K562 (cell line): ENCODE data around the gene CLPSL2. TPM values are rescaled to one million over a fixed set of nuclear protein-coding genes. Genes with fewer than 3 reads are reported as not detected.
A peak's percentile ranks its signal among the peaks of the same experiment; 100 is the strongest.

Experiments
- CBX5 ChIP-seq: IDR thresholded peaks from 2 replicates; pipeline ENCODE4 v1.6.1; 2014; ENCODE audit warnings: low read depth, borderline replicate concordance
- DIDO1 ChIP-seq: fragments of 450-650 bp; IDR thresholded peaks from 2 replicates; pipeline ENCODE4 v1.6.1; 2016; ENCODE audit warnings: low read depth, missing biosample characterization, missing genetic modification characterization
- ESRRB ChIP-seq: fragments of 250-450 bp; sonication (Bioruptor Pico); IDR thresholded peaks from 2 replicates; pipeline ENCODE4 v1.5.0; 2020; ENCODE audit warnings: mild to moderate bottlenecking, moderate library complexity, borderline replicate concordance
- HDAC2 ChIP-seq: fragments of 450-650 bp; IDR thresholded peaks from 2 replicates; pipeline ENCODE4 v1.6.1; 2016; ENCODE audit warnings: mild to moderate bottlenecking
- KAT2B ChIP-seq: IDR thresholded peaks from one replicate; pipeline ENCODE4 v1.6.1; 2012; ENCODE audit warnings: low read depth, mild to moderate bottlenecking, control low read depth, inconsistent platforms, low read length, moderate library complexity
- KLF13 ChIP-seq: fragments of 450-650 bp; IDR thresholded peaks from 2 replicates; pipeline ENCODE4 v1.6.1; 2016; ENCODE audit warnings: missing genetic modification characterization, low read depth, mild to moderate bottlenecking, missing compliant biosample characterization, moderate library complexity, borderline replicate concordance
- LARP7 ChIP-seq: fragments of 450-650 bp; IDR thresholded peaks from 2 replicates; pipeline ENCODE4 v1.6.1; 2016
- MIER1 ChIP-seq: fragments of 450-650 bp; IDR thresholded peaks from 2 replicates; pipeline ENCODE4 v1.6.1; 2016; ENCODE audit warnings: antibody characterized with exemption, mild to moderate bottlenecking, low read depth
- NCOA1 ChIP-seq: fragments of 450-650 bp; IDR thresholded peaks from 2 replicates; pipeline ENCODE4 v1.6.1; 2016; ENCODE audit warnings: low read depth
- NONO ChIP-seq, 2 experiments: fragments of 200-400 bp in 1 of 2; fragments of 450-650 bp in 1 of 2; formaldehyde crosslinking in 1 of 2; IDR thresholded peaks; 2 replicates each; pipeline ENCODE4 v1.6.1; 2017; ENCODE audit warnings: low read depth in 2 of 2, mild to moderate bottlenecking in 2 of 2, moderate library complexity in 2 of 2, low read length in 1 of 2
- RBM39 ChIP-seq: fragments of 200-400 bp; formaldehyde crosslinking; optimal IDR thresholded peaks from 2 replicates; pipeline ENCODE3; 2018; ENCODE audit warnings: low read depth, low read length
- TAF1 ChIP-seq: IDR thresholded peaks from 2 replicates; pipeline ENCODE4 v1.6.1; 2011; ENCODE audit warnings: mild to moderate bottlenecking, low read length, moderate library complexity; ENCODE audit not compliant: insufficient read depth, control insufficient read depth, severe bottlenecking; ENCODE audit errors: extremely low read depth
- TGIF2 ChIP-seq: sonication (generic); formaldehyde crosslinking; IDR thresholded peaks from 2 replicates; pipeline ENCODE4 v1.8.1; 2022; ENCODE audit warnings: mild to moderate bottlenecking, missing genetic modification reagents, moderate library complexity
- THRB ChIP-seq: fragments of 450-650 bp; formaldehyde crosslinking; conservative IDR thresholded peaks from 2 replicates; pipeline ENCODE4 v1.4.0; 2022; ENCODE audit warnings: mild to moderate bottlenecking, missing genetic modification characterization
- ZC3H4 ChIP-seq: sonication (generic); formaldehyde crosslinking; IDR thresholded peaks from 2 replicates; pipeline ENCODE4 v1.9.0; 2021; ENCODE audit warnings: missing genetic modification reagents, borderline replicate concordance
- ZNF224 ChIP-seq: sonication (generic); formaldehyde crosslinking; IDR thresholded peaks from 2 replicates; pipeline ENCODE4 v1.8.0; 2022; ENCODE audit warnings: mild to moderate bottlenecking, missing genetic modification reagents
- ZNF592 ChIP-seq: fragments of 450-650 bp; IDR thresholded peaks from 2 replicates; pipeline ENCODE4 v1.6.1; 2017; ENCODE audit warnings: antibody characterized with exemption, mild to moderate bottlenecking
- ZNF785 ChIP-seq: fragments of 250-450 bp; sonication (Bioruptor Pico); IDR thresholded peaks from 2 replicates; pipeline ENCODE4 v1.4.0; 2020; ENCODE audit warnings: mild to moderate bottlenecking
- polyA plus RNA-seq, 8 experiments: library from polyadenylated mRNA; depleted of rRNA in 4 of 8; stranded (reverse) in 5 of 8; unstranded in 3 of 8; fragments of >200 nt; fragmentation: Nextera tagmentation in 2 of 8; fragmentation: Illumina TruSeq in 1 of 8; extraction: Ambion mirVana in 2 of 8; extraction: Trizol in 1 of 8; gene quantifications; 2 replicates each; pipeline versions ENCODE4 v1.2.1 to v1.2.3, GENCODE V29; 2011 to 2014; ENCODE audit warnings: inconsistent platforms in 1 of 8, missing spikeins in 1 of 8
- total RNA-seq, 7 experiments: library from RNA; depleted of rRNA in 6 of 7; stranded (reverse); fragments of >200 nt in 6 of 7; fragmentation: Illumina TruSeq in 2 of 7; extraction: Trizol in 2 of 7; gene quantifications; 2 replicates each; pipeline versions ENCODE4 v1.2.1 to v1.2.3, GENCODE V29; 2011 to 2021; ENCODE audit warnings: low replicate concordance in 1 of 7
- TF ChIP-seq, protein P1 (sequence below): fragments of 450-650 bp; IDR thresholded peaks from 2 replicates; pipeline ENCODE4 v1.6.1; 2018; ENCODE audit not compliant: partially characterized antibody

The CLPSL2 gene
- total and polyA plus RNA-seq, 9 of the 15 experiments (the other 6 are each of a cell fraction or from before 2014, with no cell fraction given): not detected

- TF ChIP-seq, protein P1, sequence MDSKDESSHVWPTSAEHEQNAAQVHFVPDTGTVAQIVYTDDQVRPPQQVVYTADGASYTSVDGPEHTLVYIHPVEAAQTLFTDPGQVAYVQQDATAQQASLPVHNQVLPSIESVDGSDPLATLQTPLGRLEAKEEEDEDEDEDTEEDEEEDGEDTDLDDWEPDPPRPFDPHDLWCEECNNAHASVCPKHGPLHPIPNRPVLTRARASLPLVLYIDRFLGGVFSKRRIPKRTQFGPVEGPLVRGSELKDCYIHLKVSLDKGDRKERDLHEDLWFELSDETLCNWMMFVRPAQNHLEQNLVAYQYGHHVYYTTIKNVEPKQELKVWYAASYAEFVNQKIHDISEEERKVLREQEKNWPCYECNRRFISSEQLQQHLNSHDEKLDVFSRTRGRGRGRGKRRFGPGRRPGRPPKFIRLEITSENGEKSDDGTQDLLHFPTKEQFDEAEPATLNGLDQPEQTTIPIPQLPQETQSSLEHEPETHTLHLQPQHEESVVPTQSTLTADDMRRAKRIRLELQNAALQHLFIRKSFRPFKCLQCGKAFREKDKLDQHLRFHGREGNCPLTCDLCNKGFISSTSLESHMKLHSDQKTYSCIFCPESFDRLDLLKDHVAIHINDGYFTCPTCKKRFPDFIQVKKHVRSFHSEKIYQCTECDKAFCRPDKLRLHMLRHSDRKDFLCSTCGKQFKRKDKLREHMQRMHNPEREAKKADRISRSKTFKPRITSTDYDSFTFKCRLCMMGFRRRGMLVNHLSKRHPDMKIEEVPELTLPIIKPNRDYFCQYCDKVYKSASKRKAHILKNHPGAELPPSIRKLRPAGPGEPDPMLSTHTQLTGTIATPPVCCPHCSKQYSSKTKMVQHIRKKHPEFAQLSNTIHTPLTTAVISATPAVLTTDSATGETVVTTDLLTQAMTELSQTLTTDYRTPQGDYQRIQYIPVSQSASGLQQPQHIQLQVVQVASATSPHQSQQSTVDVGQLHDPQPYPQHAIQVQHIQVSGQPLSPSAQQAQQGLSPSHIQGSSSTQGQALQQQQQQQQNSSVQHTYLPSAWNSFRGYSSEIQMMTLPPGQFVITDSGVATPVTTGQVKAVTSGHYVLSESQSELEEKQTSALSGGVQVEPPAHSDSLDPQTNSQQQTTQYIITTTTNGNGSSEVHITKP: peak; percentile 76
- TF ChIP-seq ZC3H4 (CRISPR knock-in tag) (0 out of 2 replicates have a peak, but pooled peaks have one; percentile 41), THRB (CRISPR knock-in tag) (no peak; the same call in 1 of the 2 replicates), DIDO1 (tag) (0 out of 2 replicates have a peak, but pooled peaks have one; percentile 18), ESRRB (CRISPR knock-in tag) (no peak), MIER1 (no peak), TGIF2 (peak; percentile 94), NCOA1 (peak; percentile 63; the same call in 1 of the 2 replicates), KLF13 (tag) (peak; percentile 53), TAF1 (peak; percentile 72), NONO (IDR thresholded peaks at IDR 0.05; ENCODE audit: low read depth in 2 of 2, low read length in 1 of 2) (no peak), RBM39 (no peak), LARP7 (peak; percentile 31; the same call in 1 of the 2 replicates), ZNF224 (no peak), ZNF592 (peak; percentile 76), ZNF785 (no peak), CBX5 (peak; percentile 11; the same call in 1 of the 2 replicates), HDAC2 (peak; percentile 76; the same call in 1 of the 2 replicates), KAT2B (no peak)
These were observed 44.5 kb upstream of the CLPSL2 start (continued) for GRCh38 chr6:35731736-35732532.
